Tibial nerve (tissue), 4 donors: ENCODE results near the gene NOSIP. TPM values are rescaled to one million over a fixed set of nuclear protein-coding genes. Genes with fewer than 3 reads are reported as not detected.
A peak's percentile ranks its signal among the peaks of the same experiment; 100 is the strongest.

Experiments
- DNase-seq, 2 donors: peaks; one replicate each; pipeline ENCODE4 v3.0.0-alpha.2; 2019; ENCODE audit warnings: low spot score in 2 of 2
- H3K27ac ChIP-seq, 4 donors: fragments of 200-600 bp; sonication (generic) in 3 of 4; one replicate each; pipeline ENCODE4 v1.5.1; 2017 to 2019; ENCODE audit warnings: mild to moderate bottlenecking in 1 of 4
- H3K27me3 ChIP-seq, 2 donors: fragments of 200-600 bp; sonication (generic) in 1 of 2; one replicate each; pipeline versions ENCODE4 v1.5.1 to v1.6.0; 2017 to 2019
- H3K36me3 ChIP-seq, 3 donors: fragments of 200-600 bp; sonication (generic); one replicate each; pipeline ENCODE4 v1.5.1; 2018 to 2019
- H3K4me1 ChIP-seq, 4 donors: fragments of 200-600 bp; sonication (generic) in 3 of 4; one replicate each; pipeline ENCODE4 v1.5.1; 2017 to 2019
- H3K4me3 ChIP-seq, 4 donors: fragments of 200-600 bp; sonication (generic) in 3 of 4; one replicate each; pipeline ENCODE4 v1.5.1; 2017 to 2019; ENCODE audit warnings: mild to moderate bottlenecking in 1 of 4, moderate library complexity in 1 of 4
- H3K9me3 ChIP-seq, 4 donors: fragments of 200-600 bp; sonication (generic) in 3 of 4; one replicate each; pipeline ENCODE4 v1.5.1; 2017 to 2019
- EP300 ChIP-seq, 2 donors: sonication (generic); formaldehyde crosslinking; IDR thresholded peaks; one replicate each; pipeline ENCODE4 v1.6.1; 2017; ENCODE audit warnings: antibody characterized with exemption in 2 of 2, mild to moderate bottlenecking in 1 of 2
- POLR2A ChIP-seq, 2 donors: fragments of 450-650 bp; IDR thresholded peaks; one replicate each; pipeline ENCODE4 v1.6.1; 2017; ENCODE audit warnings: antibody characterized with exemption in 2 of 2, mild to moderate bottlenecking in 2 of 2, moderate library complexity in 2 of 2
- WGBS, 2 donors: methylation state at CpG; one replicate each; pipeline ENCODE4 v1.1.5; 2018; 5-methylcytosine and 5-hydroxymethylcytosine counted together
- total RNA-seq, 4 donors: library from RNA; depleted of rRNA; stranded (reverse); fragments of >200 nt; gene quantifications; one replicate each; pipeline ENCODE4 v1.1.0, GENCODE V29; 2016
- TF ChIP-seq, protein P1 (sequence below), 5 experiments: fragments of 200-600 bp in 3 of 5; fragments of 450-650 bp in 2 of 5; sonication (generic) in 3 of 5; IDR thresholded peaks; one replicate each; pipeline ENCODE4 v1.5.1; 2016 to 2019; ENCODE audit warnings: antibody characterized with exemption in 5 of 5, mild to moderate bottlenecking in 3 of 5, moderate library complexity in 2 of 5

Gene NOSIP
- total RNA-seq, 4 donors from 2014 or later: 43.0 to 83.1 (median 71.9) TPM

- peak; percentile 63 to 79 for DNase-seq
- H3K9me3 ChIP-seq: no peaks in the 10 kb centered on the region
- TF ChIP-seq, protein P1, sequence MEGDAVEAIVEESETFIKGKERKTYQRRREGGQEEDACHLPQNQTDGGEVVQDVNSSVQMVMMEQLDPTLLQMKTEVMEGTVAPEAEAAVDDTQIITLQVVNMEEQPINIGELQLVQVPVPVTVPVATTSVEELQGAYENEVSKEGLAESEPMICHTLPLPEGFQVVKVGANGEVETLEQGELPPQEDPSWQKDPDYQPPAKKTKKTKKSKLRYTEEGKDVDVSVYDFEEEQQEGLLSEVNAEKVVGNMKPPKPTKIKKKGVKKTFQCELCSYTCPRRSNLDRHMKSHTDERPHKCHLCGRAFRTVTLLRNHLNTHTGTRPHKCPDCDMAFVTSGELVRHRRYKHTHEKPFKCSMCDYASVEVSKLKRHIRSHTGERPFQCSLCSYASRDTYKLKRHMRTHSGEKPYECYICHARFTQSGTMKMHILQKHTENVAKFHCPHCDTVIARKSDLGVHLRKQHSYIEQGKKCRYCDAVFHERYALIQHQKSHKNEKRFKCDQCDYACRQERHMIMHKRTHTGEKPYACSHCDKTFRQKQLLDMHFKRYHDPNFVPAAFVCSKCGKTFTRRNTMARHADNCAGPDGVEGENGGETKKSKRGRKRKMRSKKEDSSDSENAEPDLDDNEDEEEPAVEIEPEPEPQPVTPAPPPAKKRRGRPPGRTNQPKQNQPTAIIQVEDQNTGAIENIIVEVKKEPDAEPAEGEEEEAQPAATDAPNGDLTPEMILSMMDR (IDR thresholded peaks at IDR 0.05): peak in 2 of 5 experiments; percentile 39 to 43
- TF ChIP-seq EP300 (IDR thresholded peaks at IDR 0.05) (peak; percentile 18 to 49), POLR2A (IDR thresholded peaks at IDR 0.05) (no peak)
- WGBS, 2 donors: 2 to 11% methylated on average over 43 to 45 of the region's 87 CpGs
- peaks cover 0 to 36% (median 0%) of the 10 kb centered on the region in 3 donors for H3K36me3 ChIP-seq
- H3K4me1 ChIP-seq: peaks cover 0 to 25% (median 4%) of the 10 kb centered on the region in 4 donors
- no peaks in the 10 kb centered on the region for H3K27me3 ChIP-seq
- peak overlapping the region in 3 of 4 donors; percentile 6 to 73 (median 13) for H3K27ac ChIP-seq
- peak overlapping the region; percentile 32 to 61 (median 40) for H3K4me3 ChIP-seq
Measured at GRCh38 chr19:49533551-49534488, 46.5 kb downstream of the NOSIP start.

DNA sequence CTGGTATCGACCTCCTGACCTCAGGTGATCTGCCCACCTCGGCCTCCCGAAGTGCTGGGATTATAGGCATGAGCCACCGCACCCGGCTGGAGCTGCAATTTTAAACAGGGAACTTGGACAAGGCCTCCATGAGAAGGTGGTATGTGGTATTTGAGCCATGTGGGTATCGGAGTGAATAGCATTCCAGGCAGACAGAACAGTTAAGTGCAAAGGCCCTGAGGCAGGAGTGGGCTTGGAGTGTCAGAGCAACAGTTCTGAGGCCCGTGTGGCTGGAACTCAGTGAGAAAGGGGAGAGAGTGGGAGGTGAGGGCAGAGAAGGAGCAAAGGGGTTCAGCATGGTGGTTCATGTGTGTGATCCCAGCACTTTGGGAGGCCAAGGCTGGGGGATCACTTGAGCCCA lies 49.6 kb downstream of the NOSIP start:
- TF ChIP-seq POLR2A (IDR thresholded peaks at IDR 0.05): no peak

GRCh38 chr19:49528211-49528771 lies 52.1 kb downstream of the NOSIP start:
- H3K4me1 ChIP-seq: peaks cover 0 to 27% (median 6%) of the 10 kb centered on the region in 4 donors
- peak overlapping the region in 2 of 4 donors; percentile 71 to 82 for H3K27ac ChIP-seq
- no peaks in the 10 kb centered on the region for H3K27me3 ChIP-seq
- WGBS, 2 donors: 36 to 41% methylated on average over 25 of the region's 25 CpGs
- H3K4me3 ChIP-seq: peak overlapping the region; percentile 31 to 62 (median 37)
- TF ChIP-seq EP300 (IDR thresholded peaks at IDR 0.05): no peak
- TF ChIP-seq, protein P1 (IDR thresholded peaks at IDR 0.05): no peak
- no peak for TF ChIP-seq POLR2A (IDR thresholded peaks at IDR 0.05)
- no peak for DNase-seq
- no peaks in the 10 kb centered on the region for H3K9me3 ChIP-seq
- H3K36me3 ChIP-seq: peaks cover 0 to 38% (median 0%) of the 10 kb centered on the region in 3 donors

More for the DNA sequence above, 49.6 kb downstream of the NOSIP start:
- Histone ChIP-seq H3K4me1 (peaks cover 0 to 44% (median 8%) of the 10 kb centered on the region in 4 donors), H3K9me3 (no peaks in the 10 kb centered on the region), H3K4me3 (no peak overlapping the region), H3K27me3 (no peaks in the 10 kb centered on the region), H3K27ac (no peak overlapping the region), H3K36me3 (peaks cover 0 to 21% (median 0%) of the 10 kb centered on the region in 3 donors)
- DNase-seq: no peak
- 83 to 87% methylated on average over 7 of the region's 7 CpGs for WGBS, 2 donors

DNA sequence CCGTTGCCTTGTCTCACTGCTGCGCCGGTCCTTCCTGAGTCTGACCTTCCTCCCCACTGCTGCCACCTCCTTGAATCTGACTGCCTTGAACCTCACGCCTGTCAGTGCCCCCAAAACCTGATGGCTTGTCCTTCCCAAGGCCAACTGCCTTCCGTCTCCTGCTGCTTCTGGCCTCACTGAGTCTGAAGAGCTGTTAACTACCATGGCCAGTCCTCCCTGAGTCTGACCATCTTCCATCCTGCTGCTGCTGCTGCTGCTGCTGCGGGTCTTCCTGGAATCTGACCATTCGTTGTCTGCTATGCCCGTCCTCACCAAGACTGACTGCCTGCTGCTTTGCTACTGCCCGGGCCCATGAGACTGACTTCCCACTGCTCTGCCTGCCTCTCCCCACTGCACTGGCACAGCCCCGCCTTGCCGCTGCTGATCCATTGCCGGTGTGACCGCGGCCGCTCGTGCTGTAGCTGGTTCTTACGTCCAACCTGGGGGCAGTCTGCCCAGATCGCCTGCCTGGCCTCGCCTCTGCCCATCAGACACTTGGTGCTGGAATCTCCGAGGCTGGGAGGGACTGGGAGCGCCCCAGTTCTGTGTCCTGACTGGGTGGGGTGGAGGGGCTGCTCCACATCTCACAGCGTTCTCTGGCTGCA lies 55.4 kb downstream of the NOSIP start:
- Histone ChIP-seq H3K27ac (peak overlapping the region in 1 of 4 donors; percentile 17), H3K4me1 (peaks cover 0 to 23% (median 4%) of the 10 kb centered on the region in 4 donors), H3K4me3 (no peak overlapping the region), H3K36me3 (peaks cover 0 to 54% (median 0%) of the 10 kb centered on the region in 3 donors), H3K27me3 (no peaks in the 10 kb centered on the region), H3K9me3 (no peaks in the 10 kb centered on the region)
- TF ChIP-seq EP300 (IDR thresholded peaks at IDR 0.05) (no peak), POLR2A (IDR thresholded peaks at IDR 0.05) (no peak)
- TF ChIP-seq, protein P1 (IDR thresholded peaks at IDR 0.05): no peak
- WGBS, 2 donors: 83 to 85% methylated on average over 22 of the region's 22 CpGs
- DNase-seq: no peak

- WGBS, 2 donors: 81 to 84% methylated on average over 13 of the region's 13 CpGs
- Histone ChIP-seq H3K9me3 (no peaks in the 10 kb centered on the region), H3K27me3 (no peaks in the 10 kb centered on the region), H3K27ac (peak overlapping the region in 1 of 4 donors; percentile 33), H3K36me3 (peaks cover 0 to 79% (median 0%) of the 10 kb centered on the region in 3 donors), H3K4me1 (peaks cover 0 to 8% (median 2%) of the 10 kb centered on the region in 4 donors), H3K4me3 (no peak overlapping the region)
- no peak for DNase-seq
- TF ChIP-seq, protein P1 (IDR thresholded peaks at IDR 0.05): no peak
- peak in 1 of 2 donors; percentile 37 for TF ChIP-seq EP300 (IDR thresholded peaks at IDR 0.05)
Measured at GRCh38 chr19:49520705-49521319, 59.5 kb downstream of the NOSIP start.
